ENCODE data around the gene TAPT1.

The TAPT1 gene

DNA sequence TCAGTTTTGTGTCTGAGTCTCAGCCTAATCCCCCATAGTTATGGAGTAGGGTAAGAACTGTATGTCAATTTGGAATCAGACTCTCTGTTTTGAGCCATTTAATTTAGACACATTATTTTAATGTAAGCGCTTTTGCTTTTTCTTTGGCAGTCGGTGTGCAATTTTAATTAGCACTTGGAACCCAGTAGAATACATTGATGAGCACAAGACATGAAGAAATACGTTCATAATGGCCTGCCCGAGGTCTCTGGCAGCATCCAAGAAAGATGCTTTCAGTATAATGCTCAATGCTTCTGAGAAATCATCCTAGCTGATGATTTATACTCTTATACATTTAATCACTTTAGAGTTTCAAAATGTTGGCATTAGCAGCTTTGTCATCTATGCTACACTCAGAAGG is 8.9 kb upstream of the TAPT1 start:
- no peak overlapping the region for H3K27ac ChIP-seq
- TF ChIP-seq, protein P1, sequence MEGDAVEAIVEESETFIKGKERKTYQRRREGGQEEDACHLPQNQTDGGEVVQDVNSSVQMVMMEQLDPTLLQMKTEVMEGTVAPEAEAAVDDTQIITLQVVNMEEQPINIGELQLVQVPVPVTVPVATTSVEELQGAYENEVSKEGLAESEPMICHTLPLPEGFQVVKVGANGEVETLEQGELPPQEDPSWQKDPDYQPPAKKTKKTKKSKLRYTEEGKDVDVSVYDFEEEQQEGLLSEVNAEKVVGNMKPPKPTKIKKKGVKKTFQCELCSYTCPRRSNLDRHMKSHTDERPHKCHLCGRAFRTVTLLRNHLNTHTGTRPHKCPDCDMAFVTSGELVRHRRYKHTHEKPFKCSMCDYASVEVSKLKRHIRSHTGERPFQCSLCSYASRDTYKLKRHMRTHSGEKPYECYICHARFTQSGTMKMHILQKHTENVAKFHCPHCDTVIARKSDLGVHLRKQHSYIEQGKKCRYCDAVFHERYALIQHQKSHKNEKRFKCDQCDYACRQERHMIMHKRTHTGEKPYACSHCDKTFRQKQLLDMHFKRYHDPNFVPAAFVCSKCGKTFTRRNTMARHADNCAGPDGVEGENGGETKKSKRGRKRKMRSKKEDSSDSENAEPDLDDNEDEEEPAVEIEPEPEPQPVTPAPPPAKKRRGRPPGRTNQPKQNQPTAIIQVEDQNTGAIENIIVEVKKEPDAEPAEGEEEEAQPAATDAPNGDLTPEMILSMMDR (IDR thresholded peaks at IDR 0.05) = no peak
- no peak for TF ChIP-seq ZFX (IDR thresholded peaks at IDR 0.05; ENCODE audit: borderline replicate concordance)

DNA sequence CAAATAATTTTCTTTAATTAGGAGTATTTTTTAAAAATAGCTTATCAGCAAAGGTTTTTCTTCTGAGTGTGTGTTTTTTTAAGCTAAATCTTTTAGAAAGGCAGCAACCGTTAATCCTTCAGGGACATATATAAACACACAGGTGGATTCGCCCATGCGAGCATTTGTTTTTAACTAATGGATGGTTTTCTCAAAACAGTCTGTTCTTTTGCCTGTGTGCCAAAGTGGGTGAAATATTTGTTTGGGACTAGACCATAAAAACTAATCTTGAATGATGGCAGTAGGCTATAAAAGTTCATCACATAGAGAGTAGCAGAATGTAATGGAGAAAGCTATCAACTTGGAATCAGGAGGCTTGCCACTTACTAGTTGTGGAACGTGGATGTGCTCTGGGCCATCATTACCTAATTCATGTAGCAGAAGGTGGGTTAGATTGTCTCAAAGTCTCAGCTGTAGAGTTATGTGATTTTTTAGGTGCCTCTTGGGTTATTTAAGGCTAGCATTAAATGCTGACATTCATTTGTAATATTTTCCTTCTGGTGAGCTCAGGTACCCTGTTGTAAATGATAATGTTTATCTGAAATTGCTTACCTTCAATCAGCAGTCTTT is 7.4 kb upstream of the TAPT1 start:
- TF ChIP-seq, protein P1 (IDR thresholded peaks at IDR 0.05) = no peak
- TF ChIP-seq ZFX (IDR thresholded peaks at IDR 0.05; ENCODE audit: borderline replicate concordance) = no peak
- no peak overlapping the region for H3K27ac ChIP-seq

DNA sequence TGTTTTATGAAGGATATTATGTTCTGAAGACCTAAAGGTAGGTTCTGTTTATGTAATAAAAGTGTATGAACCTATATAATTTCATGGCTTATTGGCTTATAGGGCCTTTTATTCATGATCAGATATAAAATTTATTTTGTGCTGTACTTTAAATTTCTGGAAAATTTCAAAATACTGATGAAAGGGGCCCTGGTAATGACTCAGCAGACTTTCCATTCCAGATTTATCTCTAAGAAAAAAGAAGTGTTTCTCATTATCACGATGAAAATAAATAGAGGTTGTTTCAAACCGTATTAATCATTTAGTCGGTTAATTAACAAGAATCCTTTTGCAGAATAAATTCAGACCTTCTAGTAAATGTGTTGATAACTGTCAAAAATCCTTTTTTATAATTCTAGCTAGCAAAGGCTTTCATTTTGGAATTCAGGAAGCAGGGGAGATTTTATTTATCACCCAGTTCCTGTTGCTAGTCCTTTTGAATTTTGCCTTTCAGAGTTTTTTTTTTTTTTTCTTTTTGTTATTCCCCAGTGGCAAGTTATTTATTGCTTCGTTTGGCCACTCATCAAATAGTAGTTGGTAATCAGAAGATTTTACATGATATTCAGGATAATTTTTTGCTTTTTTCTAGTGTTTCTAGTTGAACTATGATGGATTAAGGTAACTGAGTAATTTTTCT is 5.4 kb upstream of the TAPT1 start:
- no peak overlapping the region for H3K27ac ChIP-seq
- TF ChIP-seq ZFX (IDR thresholded peaks at IDR 0.05; ENCODE audit: borderline replicate concordance) = no peak
- TF ChIP-seq, protein P1 (IDR thresholded peaks at IDR 0.05) = no peak

DNA sequence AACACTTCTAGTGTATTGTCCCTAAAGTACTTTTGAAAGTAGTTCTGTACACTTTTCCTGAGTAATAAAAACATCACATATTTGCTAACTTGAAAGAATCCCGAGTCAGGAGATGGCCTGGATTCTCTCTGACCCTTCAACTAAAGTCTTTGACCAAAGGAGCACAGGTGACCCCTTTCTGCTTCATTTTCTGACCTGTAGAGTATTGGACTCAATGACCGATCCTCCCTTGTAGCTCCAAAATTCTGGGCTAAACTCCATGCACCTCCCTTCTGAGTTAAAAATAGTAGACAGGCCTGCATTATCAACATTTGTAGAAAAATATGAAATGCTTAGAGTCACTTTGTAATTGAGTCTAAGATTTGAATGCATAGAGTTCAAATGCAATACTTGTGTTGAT is 4.0 kb upstream of the TAPT1 start:
- H3K27ac ChIP-seq = no peak overlapping the region
- no peak for TF ChIP-seq ZFX (IDR thresholded peaks at IDR 0.05; ENCODE audit: borderline replicate concordance)
- TF ChIP-seq, protein P1 (IDR thresholded peaks at IDR 0.05) = no peak

DNA sequence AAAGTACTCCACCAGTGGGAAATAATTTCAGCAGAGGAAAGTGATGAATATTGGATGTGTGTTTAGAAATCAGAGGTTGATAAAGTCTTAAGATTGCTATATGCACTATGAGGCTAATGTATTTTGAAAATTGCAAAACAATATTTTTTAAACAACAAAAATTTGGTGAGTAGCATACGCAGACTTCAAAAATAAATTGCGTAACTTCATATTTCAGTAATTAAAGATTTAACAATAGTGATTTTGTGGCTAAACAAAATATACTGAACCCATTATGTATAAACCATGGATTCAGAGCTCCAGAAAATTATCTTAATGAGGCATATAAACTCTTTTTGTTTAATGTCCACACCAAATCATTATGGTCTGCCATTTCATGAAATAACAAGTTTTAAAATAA is 3.3 kb upstream of the TAPT1 start:
- H3K27ac ChIP-seq = no peak overlapping the region

DNA sequence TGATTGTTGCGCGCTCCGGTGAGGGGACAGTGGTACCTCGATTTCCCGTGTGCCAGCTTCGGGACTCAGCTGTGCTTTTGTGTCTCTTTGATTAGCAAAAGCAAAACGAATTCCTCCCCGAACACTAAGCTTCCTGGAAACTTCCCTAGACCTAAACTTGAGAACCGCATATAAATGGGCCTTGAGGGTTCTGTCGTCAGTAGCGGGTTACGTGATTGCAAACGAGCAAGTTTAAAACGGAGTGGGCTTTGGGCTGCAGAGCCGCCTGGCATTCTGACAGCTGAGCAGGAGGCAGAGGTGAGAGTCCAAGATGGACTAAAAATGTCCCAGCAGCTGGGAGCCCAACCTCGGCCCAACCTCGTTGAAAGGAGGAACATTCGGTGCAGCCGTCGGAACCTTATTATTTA is 1.2 kb upstream of the TAPT1 start:
- TF ChIP-seq, protein P1 (IDR thresholded peaks at IDR 0.05) = no peak
- no peak for TF ChIP-seq ZFX (IDR thresholded peaks at IDR 0.05; ENCODE audit: borderline replicate concordance)
- H3K27ac ChIP-seq = peak overlapping the region; percentile 92

More for the DNA sequence above, 3.3 kb upstream of the TAPT1 start:
- TF ChIP-seq, protein P1 (IDR thresholded peaks at IDR 0.05) = no peak
- TF ChIP-seq ZFX (IDR thresholded peaks at IDR 0.05; ENCODE audit: borderline replicate concordance) = no peak

DNA sequence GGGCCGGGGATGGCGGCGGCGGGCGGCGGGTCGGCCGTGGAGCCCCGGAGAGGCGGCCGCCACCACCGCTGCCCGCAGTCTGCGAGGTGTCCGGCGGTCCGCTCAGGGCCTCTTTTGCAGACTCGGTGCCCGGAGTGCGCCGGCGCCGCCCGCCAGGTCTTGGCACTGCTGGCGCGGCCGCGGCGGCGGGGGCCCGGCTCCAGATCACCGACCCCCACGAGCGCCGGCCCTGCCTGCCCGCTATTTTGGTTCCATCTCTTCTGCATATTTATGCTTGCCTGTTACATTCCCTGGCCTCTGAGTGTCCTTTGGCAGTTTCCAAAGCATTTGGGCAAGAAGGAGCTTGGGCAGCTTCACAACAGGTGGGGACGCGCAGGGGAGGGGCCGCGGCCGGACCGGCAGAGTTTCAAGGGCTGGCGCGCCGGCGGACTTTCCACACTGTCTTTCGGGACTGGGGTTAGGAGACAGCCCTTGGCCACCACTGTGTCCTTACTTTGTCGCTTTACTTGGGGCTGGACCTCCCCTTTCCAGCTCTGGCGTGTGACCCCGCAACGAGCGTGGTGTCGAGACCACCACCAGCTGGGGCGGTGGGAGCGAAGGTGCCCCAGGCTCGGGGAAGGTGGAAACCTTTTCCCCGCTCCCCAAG is 668 bp upstream of the TAPT1 start:
- TF ChIP-seq, protein P1 (IDR thresholded peaks at IDR 0.05) = no peak
- TF ChIP-seq ZFX (IDR thresholded peaks at IDR 0.05; ENCODE audit: borderline replicate concordance) = no peak
- peak overlapping the region; percentile 92 for H3K27ac ChIP-seq
